Measurements from ENCODE around the gene SMG9. TPM values are rescaled to one million over a fixed set of nuclear protein-coding genes. Genes with fewer than 3 reads are reported as not detected.

The SMG9 gene
- total and polyA plus RNA-seq, 2 of the 13 experiments (the other 11 are each of a cell fraction or from before 2014, with no cell fraction given), result 16.1 to 18.7 TPM

- TF ChIP-seq ZBTB37 (CRISPR knock-in tag; IDR thresholded peaks at IDR 0.05), result peak; percentile 31; the same call in 1 of the 2 replicates
These were observed 567 bp upstream of the SMG9 start (continued) for GRCh38 chr19:43755256-43755801.

DNA sequence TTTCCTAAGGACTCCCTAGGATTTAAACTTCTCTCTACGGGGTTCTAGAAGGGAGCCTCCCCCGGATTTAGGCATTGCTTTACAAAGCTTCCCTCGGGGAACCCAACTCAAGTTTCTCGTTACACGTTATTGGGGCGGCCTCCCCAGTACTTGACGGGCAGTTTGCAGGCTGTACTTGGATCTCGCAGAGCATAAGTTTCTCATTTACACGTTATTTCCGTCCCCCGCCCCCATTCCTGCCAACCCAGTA, 584 bp downstream of the SMG9 start:
- Histone ChIP-seq H3K9me3 (ENCODE audit: low read length) (no peaks in the 10 kb centered on the region), H3K4me1 (ENCODE audit: insufficient read depth, low read length) (peaks cover 21% of the 10 kb centered on the region), H3K79me2 (ENCODE audit: insufficient read depth, low read length) (peaks cover 16% of the 10 kb centered on the region), H3K4me2 (ENCODE audit: low read depth, low read length) (peak overlapping the region; percentile 88), H2AFZ (ENCODE audit: low read length) (no peak overlapping the region), H3K36me3 (replicated peaks in 1 of 2; ENCODE audit: control insufficient read depth in 1 of 2, insufficient read depth in 2 of 2, low read length in 2 of 2) (peaks cover 7 to 22% of the 10 kb centered on the region in 2 experiments), H3K27ac (ENCODE audit: extremely low read length, insufficient read depth, low read length) (peak overlapping the region; percentile 93), H3K4me3 (replicated peaks in 1 of 3; ENCODE audit: insufficient read depth in 1 of 3, low read depth in 2 of 3, low read length in 3 of 3) (peak overlapping the region; percentile 66 to 83 (median 67)), H3K27me3 (ENCODE audit: control insufficient read depth in 1 of 2, insufficient read depth in 2 of 2, low read length in 2 of 2) (no peaks in the 10 kb centered on the region), H4K20me1 (ENCODE audit: insufficient read depth, low read length) (no peaks in the 10 kb centered on the region), H3K9ac (ENCODE audit: insufficient read depth, low read depth, low read length) (peak overlapping the region; percentile 90)
- TF ChIP-seq ZNF816 (CRISPR knock-in tag; IDR thresholded peaks at IDR 0.05; ENCODE audit: borderline replicate concordance) (0 out of 2 replicates have a peak, but pooled peaks have one; percentile 39), ZNF761 (CRISPR knock-in tag; conservative IDR thresholded peaks at IDR 0.05) (0 out of 2 replicates have a peak, but pooled peaks have one; percentile 12), ZNF580 (CRISPR knock-in tag; IDR thresholded peaks at IDR 0.05; ENCODE audit: borderline replicate concordance, low read depth) (no peak), ZNF446 (CRISPR knock-in tag; IDR thresholded peaks at IDR 0.05) (0 out of 2 replicates have a peak, but pooled peaks have one; percentile 47)
- in situ Hi-C loops (cut with HindIII; ENCODE audit: extremely low pct_ligation_motif_present, low pct_unique_long_range_greater_than_20kb) (no loop called here), intact Hi-C loops (cut with micrococcal nuclease; ENCODE audit: unreplicated experiment) (no loop called here)
- ATAC-seq (no peak), DNase-seq (ENCODE audit: low spot score) (no peak), FAIRE-seq (no peak)
- POLR2A ChIA-PET, result interaction anchor here (0.7 to 1.6 kb wide), 9 partner anchors 9 to 147 kb away, joined by 3 to 20 read pairs (median 5); partner anchors contain the start of gene ZNF283
- BruUV-seq (replicated peaks), result TSS peak; percentile 77
- WGBS (ENCODE audit: low lambda C conversion rate), result 1% methylated on average over 11 of the region's 11 CpGs
- CTCF ChIA-PET (ENCODE audit: low intra/inter-chr PET ratio, low total read pairs), result no interaction called here

Measured in HepG2 (cell line).